ENCODE data around the gene YAP1.

DNA sequence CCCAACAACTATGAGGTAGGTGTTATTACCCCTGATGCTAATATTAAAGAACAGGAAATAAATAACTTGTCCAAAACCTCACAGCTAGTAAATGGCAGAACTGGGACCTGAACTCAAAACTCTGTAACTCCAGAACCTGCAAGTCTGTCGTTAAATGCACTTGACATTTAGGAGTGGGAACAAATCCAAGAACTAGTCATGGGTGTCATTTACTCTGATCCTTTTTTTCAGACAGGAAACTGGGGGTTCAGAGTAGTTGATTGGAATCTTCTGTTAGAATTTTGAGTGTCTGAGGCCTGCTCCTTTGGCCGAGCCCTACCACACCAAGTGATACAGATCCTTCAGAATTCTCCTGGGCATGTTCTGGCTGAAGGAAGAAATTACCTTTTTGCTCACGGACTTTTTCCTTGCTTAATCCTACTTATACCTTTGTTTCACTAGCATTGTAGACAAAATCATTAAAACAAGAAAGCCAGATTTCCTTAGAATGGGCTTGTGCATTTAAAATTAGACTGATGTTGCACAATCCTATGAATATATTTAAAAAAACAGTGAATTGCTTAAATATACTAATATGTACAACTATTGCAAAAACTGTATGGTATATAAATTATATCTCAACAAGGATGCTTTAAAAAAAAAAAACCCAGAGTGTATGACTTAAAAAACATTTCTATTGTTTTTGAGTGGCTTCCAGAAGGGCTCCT is 1.4 kb upstream of the YAP1 start:
- TF ChIP-seq, protein P1, sequence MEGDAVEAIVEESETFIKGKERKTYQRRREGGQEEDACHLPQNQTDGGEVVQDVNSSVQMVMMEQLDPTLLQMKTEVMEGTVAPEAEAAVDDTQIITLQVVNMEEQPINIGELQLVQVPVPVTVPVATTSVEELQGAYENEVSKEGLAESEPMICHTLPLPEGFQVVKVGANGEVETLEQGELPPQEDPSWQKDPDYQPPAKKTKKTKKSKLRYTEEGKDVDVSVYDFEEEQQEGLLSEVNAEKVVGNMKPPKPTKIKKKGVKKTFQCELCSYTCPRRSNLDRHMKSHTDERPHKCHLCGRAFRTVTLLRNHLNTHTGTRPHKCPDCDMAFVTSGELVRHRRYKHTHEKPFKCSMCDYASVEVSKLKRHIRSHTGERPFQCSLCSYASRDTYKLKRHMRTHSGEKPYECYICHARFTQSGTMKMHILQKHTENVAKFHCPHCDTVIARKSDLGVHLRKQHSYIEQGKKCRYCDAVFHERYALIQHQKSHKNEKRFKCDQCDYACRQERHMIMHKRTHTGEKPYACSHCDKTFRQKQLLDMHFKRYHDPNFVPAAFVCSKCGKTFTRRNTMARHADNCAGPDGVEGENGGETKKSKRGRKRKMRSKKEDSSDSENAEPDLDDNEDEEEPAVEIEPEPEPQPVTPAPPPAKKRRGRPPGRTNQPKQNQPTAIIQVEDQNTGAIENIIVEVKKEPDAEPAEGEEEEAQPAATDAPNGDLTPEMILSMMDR (conservative IDR thresholded peaks at IDR 0.05; ENCODE audit: low read length) = no peak
- TF ChIP-seq EZH2phosphoT487 (IDR thresholded peaks at IDR 0.05; ENCODE audit: borderline replicate concordance, low read depth, low read length) = no peak

Measured in OCI-LY7 (cell line).